HCT116 (cell line): ENCODE measurements around the gene PARVB.

Experiments used
- CTCF ChIP-seq, 3 experiments: fragments of 200-600 bp in 1 of 3; sonication (generic) in 1 of 3; IDR thresholded peaks in 2 of 3; conservative IDR thresholded peaks in 1 of 3; 2 replicates each; pipeline ENCODE4 v1.5.1; 2012 to 2017; ENCODE audit warnings: low read depth in 2 of 3, low read length in 2 of 3, antibody characterized with exemption in 1 of 3, borderline replicate concordance in 1 of 3, control low read depth in 1 of 3, mild to moderate bottlenecking in 1 of 3, mixed read lengths in 1 of 3, mixed run types in 1 of 3, moderate library complexity in 1 of 3; ENCODE audit not compliant: insufficient read depth in 1 of 3
- JUND ChIP-seq: IDR thresholded peaks from 2 replicates; pipeline ENCODE4 v1.6.1; 2012

DNA sequence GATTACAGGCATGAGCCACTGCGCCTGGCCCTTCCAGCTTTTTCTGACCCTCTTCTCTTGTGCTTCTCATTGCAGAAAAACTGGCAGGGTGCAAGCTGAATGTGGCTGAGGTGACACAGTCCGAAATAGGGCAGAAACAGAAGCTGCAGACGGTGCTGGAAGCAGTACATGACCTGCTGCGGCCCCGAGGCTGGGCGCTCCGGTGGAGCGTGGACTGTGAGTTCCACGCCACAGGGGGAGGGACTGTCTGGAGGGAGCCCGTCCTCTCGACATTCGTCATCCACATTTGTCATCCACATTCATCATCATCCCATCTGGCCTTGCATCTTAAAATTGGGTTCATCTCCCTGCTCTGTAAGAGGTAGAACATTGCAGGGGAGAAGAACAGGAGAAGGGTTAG lies 107.3 kb downstream of the PARVB start:
- TF ChIP-seq CTCF (IDR thresholded peaks at IDR 0.05 in 2 of 3, conservative IDR thresholded peaks at IDR 0.05 in 1 of 3; ENCODE audit: borderline replicate concordance in 1 of 3, insufficient read depth in 1 of 3, low read depth in 2 of 3, low read length in 2 of 3), result no peak
- TF ChIP-seq JUND, result no peak
